Superior temporal gyrus (tissue), 1 donor: ENCODE data around the gene BMP5.
A peak's percentile ranks its signal among the peaks of the same experiment; 100 is the strongest.

Experiments
- DNase-seq: peaks from one replicate; pipeline ENCODE4 v3.0.0-alpha.2; 2016; ENCODE audit errors: extremely low spot score

BMP5 gene

GRCh38 chr6:55714831-55715230, 160.6 kb downstream of the BMP5 start:
- DNase-seq, result no peak

GRCh38 chr6:55713436-55713835, 162.0 kb downstream of the BMP5 start:
- no peak for DNase-seq

- no peak for DNase-seq
Observed at GRCh38 chr6:55708711-55709110, 166.7 kb downstream of the BMP5 start.

GRCh38 chr6:55705451-55706440, 169.6 kb downstream of the BMP5 start:
- DNase-seq, result peak; percentile 56

GRCh38 chr6:55704421-55704820, 171.0 kb downstream of the BMP5 start:
- DNase-seq, result no peak
